ENCODE data around the gene NUDCD2. TPM values are rescaled to one million over a fixed set of nuclear protein-coding genes. Genes with fewer than 3 reads are reported as not detected.
A peak's percentile ranks its signal among the peaks of the same experiment; 100 is the strongest.

Gene NUDCD2, protein sequence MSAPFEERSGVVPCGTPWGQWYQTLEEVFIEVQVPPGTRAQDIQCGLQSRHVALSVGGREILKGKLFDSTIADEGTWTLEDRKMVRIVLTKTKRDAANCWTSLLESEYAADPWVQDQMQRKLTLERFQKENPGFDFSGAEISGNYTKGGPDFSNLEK
- polyA plus RNA-seq (2012; ENCODE audit: low read depth, missing spikeins), result 22.6 TPM

DNA sequence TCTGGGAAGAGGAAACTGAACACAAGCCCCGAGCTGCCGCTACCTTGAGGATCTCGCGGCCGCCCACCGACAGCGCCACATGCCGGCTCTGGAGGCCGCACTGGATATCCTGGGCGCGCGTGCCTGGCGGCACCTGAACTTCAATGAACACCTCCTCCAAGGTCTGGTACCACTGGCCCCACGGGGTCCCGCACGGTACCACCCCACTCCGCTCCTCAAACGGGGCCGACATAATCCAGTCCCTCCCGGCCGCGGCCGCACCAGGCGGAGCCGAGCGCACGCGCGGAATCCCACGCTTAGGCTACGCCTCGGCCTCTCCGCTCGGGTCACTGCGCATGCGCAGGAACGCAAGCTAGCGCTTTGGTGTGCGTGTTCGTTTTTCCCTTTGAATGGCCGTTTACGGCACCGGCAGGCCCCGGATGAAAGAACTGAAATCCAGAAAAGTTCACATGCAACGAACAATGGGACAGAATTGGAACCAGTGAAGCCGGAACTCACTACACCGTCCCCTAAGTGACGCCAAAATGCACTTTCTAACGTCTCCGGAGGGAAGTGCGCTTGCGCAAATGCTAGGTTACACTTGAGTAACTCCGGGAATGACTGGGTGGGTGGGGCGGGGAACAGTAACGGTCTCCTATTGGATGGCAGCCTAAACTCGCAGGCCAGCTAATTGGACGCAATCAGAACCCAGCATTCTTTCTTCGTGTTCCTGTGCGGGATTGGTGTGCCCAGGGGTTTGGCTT lies at the start of gene NUDCD2:
NUDCD2 (minus strand) TSS at position 284 of the 743 bp plus-strand sequence; CDS start at position 232, 52 bp downstream.
- FAIRE-seq (peak; percentile 99), DNase-seq (ENCODE audit: insufficient read length, low spot score) (peak; percentile 48)
- TF ChIP-seq POU2F2 (IDR thresholded peaks at IDR 0.05; ENCODE audit: low read depth, low read length) (0 out of 2 replicates have a peak, but pooled peaks have one; percentile 11), PAX5 (IDR thresholded peaks at IDR 0.05; ENCODE audit: insufficient read depth, low read length, severe bottlenecking) (peak; percentile 81), POLR2AphosphoS5 (IDR thresholded peaks at IDR 0.05; ENCODE audit: low read depth, low read length) (peak; percentile 95), TAF1 (IDR thresholded peaks at IDR 0.05; ENCODE audit: low read depth, low read length) (peak; percentile 67), SPI1 (IDR thresholded peaks at IDR 0.05; ENCODE audit: low read depth, low read length) (peak; percentile 33; the same call in 1 of the 2 replicates), POLR2A (IDR thresholded peaks at IDR 0.05; ENCODE audit: low read depth, low read length) (peak; percentile 95)

DNA sequence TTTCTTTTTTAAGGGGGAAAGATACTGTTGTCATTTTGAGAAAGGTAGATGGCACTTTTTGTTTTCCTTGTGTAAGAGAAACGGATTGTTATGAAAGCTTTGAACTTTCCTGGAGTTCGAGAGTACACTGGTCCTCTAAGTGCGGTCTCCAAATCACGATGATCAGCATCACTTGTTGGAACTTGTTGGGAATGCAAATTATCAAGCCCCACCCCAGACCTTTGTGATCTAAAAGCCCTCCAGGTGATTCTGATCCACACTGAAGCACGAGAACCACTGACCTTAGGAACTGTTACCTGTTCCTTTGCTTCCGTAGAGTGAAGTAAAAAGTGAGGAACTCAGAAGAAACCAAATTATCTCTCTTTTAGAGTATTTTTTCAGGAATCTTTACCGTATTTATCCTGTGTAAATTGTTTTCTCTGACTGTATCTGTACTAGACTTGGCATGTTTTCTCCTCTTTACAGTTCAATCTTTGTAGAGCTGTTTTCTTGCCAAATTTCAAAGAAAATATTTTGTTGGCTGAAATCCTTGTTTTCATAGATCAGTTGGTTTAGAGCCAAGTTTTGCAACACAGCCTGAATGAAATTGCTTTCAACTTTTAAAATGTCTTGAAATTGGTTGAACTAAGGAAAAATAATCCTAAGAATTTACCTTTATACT lies 49.5 kb upstream of the NUDCD2 start:
- TF ChIP-seq PAX5 (IDR thresholded peaks at IDR 0.05; ENCODE audit: insufficient read depth, low read length, severe bottlenecking), result no peak
- no peak for TF ChIP-seq TAF1 (IDR thresholded peaks at IDR 0.05; ENCODE audit: low read depth, low read length)
- TF ChIP-seq POLR2A (IDR thresholded peaks at IDR 0.05; ENCODE audit: low read depth, low read length), result no peak
- no peak for TF ChIP-seq SPI1 (IDR thresholded peaks at IDR 0.05; ENCODE audit: low read depth, low read length)
- TF ChIP-seq POU2F2 (IDR thresholded peaks at IDR 0.05; ENCODE audit: low read depth, low read length), result no peak
- TF ChIP-seq POLR2AphosphoS5 (IDR thresholded peaks at IDR 0.05; ENCODE audit: low read depth, low read length), result no peak
- FAIRE-seq (no peak), DNase-seq (ENCODE audit: insufficient read length, low spot score) (no peak)

DNA sequence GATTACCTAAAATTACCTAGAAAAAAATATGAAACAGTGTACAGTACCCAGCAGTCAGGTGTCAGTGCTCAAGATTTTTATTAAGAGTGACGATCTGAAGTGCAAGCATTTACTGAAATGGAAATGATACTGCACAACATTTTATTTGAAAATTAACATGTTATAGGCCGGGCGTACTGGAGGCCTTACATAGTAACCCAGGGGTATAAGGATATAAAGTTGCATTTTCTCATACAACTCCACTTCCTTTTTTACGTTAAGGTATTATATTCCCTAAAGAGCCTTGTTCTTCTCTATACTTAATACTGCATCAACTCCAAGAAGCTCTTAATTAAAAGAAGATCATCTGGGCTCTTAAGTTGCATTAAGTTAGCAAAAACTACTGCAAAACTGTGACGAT lies 48.9 kb upstream of the NUDCD2 start:
- FAIRE-seq, result no peak
- TF ChIP-seq POLR2A (IDR thresholded peaks at IDR 0.05; ENCODE audit: low read depth, low read length), result no peak
- TF ChIP-seq SPI1 (IDR thresholded peaks at IDR 0.05; ENCODE audit: low read depth, low read length), result peak; percentile 51
- TF ChIP-seq POLR2AphosphoS5 (IDR thresholded peaks at IDR 0.05; ENCODE audit: low read depth, low read length), result no peak
- no peak for DNase-seq (ENCODE audit: insufficient read length, low spot score)

DNA sequence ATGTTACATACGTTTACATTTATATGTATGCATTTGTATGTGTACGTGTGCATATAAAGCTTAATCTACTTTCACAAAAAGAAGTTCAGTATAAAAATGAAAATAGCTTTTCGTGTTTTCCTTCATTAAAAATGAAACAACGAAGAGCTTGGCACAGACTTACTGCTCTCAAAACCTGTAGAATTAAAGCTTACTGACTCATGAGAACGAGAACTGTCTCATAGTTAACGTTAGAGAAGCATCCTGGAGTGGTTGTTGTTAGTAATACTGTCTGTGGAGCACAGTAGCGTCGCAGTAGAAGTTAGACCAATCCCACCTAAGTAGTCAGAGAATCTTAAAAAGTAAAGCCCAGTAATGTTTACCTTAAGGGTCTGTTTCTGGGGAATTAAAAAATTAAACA lies 46.8 kb upstream of the NUDCD2 start:
- TF ChIP-seq TAF1 (IDR thresholded peaks at IDR 0.05; ENCODE audit: low read depth, low read length) (no peak), POLR2AphosphoS5 (IDR thresholded peaks at IDR 0.05; ENCODE audit: low read depth, low read length) (no peak), PAX5 (IDR thresholded peaks at IDR 0.05; ENCODE audit: insufficient read depth, low read length, severe bottlenecking) (no peak), POLR2A (IDR thresholded peaks at IDR 0.05; ENCODE audit: low read depth, low read length) (no peak)
- FAIRE-seq, result no peak
- no peak for DNase-seq (ENCODE audit: insufficient read length, low spot score)

DNA sequence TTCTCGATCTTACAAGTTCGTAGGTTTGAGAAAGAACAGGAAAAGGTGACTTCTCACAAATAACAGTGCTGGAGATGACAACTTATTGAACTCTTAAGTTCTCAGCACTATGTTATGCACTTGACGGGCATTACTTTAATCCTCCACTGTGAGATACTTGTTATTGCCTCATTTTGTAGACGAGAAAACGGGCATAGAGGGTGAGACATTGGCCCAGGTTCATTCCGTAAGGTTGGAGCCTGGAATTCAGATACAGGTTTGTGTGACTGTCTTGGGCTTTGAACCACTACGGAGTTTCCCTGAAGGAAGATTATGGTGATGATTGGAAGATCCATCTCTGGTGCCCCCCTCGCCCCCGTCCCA lies 46.2 kb upstream of the NUDCD2 start:
- TF ChIP-seq SPI1 (IDR thresholded peaks at IDR 0.05; ENCODE audit: low read depth, low read length), result no peak
- no peak for TF ChIP-seq POU2F2 (IDR thresholded peaks at IDR 0.05; ENCODE audit: low read depth, low read length)
- no peak for TF ChIP-seq PAX5 (IDR thresholded peaks at IDR 0.05; ENCODE audit: insufficient read depth, low read length, severe bottlenecking)
- no peak for TF ChIP-seq POLR2AphosphoS5 (IDR thresholded peaks at IDR 0.05; ENCODE audit: low read depth, low read length)
- TF ChIP-seq POLR2A (IDR thresholded peaks at IDR 0.05; ENCODE audit: low read depth, low read length), result no peak
- no peak for FAIRE-seq
- DNase-seq (ENCODE audit: insufficient read length, low spot score), result no peak

DNA sequence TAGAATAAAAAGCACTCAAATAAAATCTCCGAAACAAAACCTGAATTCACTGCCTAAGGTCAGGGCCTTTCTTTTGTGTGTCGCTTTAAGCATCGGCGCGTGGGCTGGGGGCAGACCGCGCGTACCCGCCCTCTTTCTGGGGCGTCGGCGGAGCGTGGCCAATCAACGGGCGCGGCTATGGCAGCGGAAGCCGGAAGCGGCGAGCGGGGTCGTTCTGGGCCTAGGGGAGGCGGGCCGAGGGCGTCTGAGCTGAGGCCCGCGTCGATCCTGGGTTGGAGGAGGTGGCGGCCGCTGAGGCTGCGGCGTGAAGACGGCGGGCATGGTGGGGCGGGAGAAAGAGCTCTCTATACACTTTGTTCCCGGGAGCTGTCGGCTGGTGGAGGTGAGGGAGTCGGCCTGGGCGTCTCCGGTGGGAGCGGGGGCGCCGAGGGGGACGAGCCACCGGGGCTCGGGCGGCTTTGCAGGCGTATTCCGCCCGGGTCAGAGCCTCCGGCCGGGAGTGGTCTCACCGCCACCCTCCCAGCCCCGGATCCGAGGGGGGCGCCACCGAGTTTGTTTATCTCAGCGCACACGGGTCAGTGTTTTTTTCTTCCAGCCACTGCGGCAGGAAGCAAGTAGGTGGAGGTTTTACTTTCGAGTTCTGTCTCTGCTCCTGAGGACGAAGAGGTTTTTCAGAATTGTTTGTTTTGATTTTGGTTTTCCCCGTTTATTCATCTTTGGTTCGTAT lies 45.6 kb upstream of the NUDCD2 start, which contains the start of gene MAT2B:
MAT2B (plus strand) TSS at position 252 of the 727 bp plus-strand sequence; CDS start at position 320, 68 bp downstream.
- FAIRE-seq (peak; percentile 77), DNase-seq (ENCODE audit: insufficient read length, low spot score) (peak; percentile 74)
- no peak for TF ChIP-seq PAX5 (IDR thresholded peaks at IDR 0.05; ENCODE audit: insufficient read depth, low read length, severe bottlenecking)
- peak; percentile 45; the same call in 1 of the 2 replicates for TF ChIP-seq TAF1 (IDR thresholded peaks at IDR 0.05; ENCODE audit: low read depth, low read length)
- no peak for TF ChIP-seq SPI1 (IDR thresholded peaks at IDR 0.05; ENCODE audit: low read depth, low read length)
- peak; percentile 37 for TF ChIP-seq POU2F2 (IDR thresholded peaks at IDR 0.05; ENCODE audit: low read depth, low read length)
- TF ChIP-seq POLR2AphosphoS5 (IDR thresholded peaks at IDR 0.05; ENCODE audit: low read depth, low read length), result peak; percentile 90
- TF ChIP-seq POLR2A (IDR thresholded peaks at IDR 0.05; ENCODE audit: low read depth, low read length), result peak; percentile 89

DNA sequence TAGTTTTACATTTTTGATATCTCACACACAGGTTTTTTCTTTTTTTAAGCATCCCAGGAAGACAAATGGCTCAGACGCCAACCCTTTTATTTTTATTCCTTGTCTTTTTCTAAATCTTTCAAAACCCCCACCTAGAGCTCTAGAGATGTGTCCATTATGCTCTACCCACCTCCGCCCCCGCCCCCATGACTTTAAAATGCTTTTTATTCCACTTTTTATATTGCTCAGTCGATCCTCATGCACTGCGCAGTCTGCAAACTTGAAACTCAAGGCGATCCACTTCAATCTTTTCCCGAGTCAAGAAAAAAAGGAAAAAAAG lies 45.1 kb upstream of the NUDCD2 start:
- DNase-seq (ENCODE audit: insufficient read length, low spot score) (no peak), FAIRE-seq (no peak)
- no peak for TF ChIP-seq SPI1 (IDR thresholded peaks at IDR 0.05; ENCODE audit: low read depth, low read length)
- TF ChIP-seq PAX5 (IDR thresholded peaks at IDR 0.05; ENCODE audit: insufficient read depth, low read length, severe bottlenecking), result no peak
- TF ChIP-seq POLR2A (IDR thresholded peaks at IDR 0.05; ENCODE audit: low read depth, low read length), result no peak
- TF ChIP-seq TAF1 (IDR thresholded peaks at IDR 0.05; ENCODE audit: low read depth, low read length), result no peak
- no peak for TF ChIP-seq POLR2AphosphoS5 (IDR thresholded peaks at IDR 0.05; ENCODE audit: low read depth, low read length)
- no peak for TF ChIP-seq POU2F2 (IDR thresholded peaks at IDR 0.05; ENCODE audit: low read depth, low read length)

DNA sequence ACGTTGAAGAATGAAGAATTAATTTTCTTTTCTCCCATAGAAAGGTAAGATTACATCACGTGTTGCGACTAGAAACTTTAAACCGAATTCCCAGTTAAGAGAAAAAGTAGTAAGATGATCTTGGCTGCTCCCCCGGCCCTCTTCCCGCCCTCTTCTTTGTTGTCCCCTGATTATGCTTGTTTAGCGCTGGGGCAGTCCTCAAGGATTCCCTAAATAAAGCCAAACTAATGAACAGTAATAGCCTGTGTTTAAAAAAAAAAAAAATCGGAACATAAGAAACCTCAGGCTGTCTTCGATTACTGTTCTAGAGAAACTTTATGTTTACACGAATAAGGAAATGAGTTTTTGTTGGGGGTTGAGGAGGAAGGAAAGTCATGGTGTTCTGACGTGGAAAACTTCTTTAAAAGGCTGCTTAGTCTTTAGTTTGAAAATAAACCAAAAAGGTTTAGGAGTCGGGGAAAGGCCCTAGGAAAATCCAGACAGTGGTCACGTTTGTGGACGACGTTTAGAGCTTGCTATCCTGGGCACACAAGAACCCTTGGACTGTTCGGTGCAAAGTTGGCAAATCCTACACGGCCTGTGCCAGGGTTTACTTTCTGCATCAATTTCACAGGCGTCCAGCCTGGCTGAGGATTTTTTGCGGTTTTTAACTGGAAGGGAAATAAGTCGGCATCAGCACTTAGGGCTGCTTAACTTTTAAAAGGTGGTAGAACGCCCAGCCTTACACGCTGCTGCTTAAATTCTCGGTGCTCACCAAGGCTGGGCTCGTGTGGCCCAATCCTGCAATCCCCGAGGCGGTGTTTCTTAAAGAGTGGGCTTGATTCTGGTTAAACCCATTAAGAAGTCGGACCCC lies 44.4 kb upstream of the NUDCD2 start:
- no peak for TF ChIP-seq PAX5 (IDR thresholded peaks at IDR 0.05; ENCODE audit: insufficient read depth, low read length, severe bottlenecking)
- no peak for TF ChIP-seq TAF1 (IDR thresholded peaks at IDR 0.05; ENCODE audit: low read depth, low read length)
- TF ChIP-seq SPI1 (IDR thresholded peaks at IDR 0.05; ENCODE audit: low read depth, low read length), result peak; percentile 18; the same call in 1 of the 2 replicates
- no peak for DNase-seq (ENCODE audit: insufficient read length, low spot score)
- FAIRE-seq, result peak; percentile 50
